Measurements from ENCODE around the gene RSRC1. TPM values are rescaled to one million over a fixed set of nuclear protein-coding genes. Genes with fewer than 3 reads are reported as not detected.
A peak's percentile ranks its signal among the peaks of the same experiment; 100 is the strongest.

RSRC1 gene
- total RNA-seq, 1 experiment from 2014 or later = 60.3 TPM

- intact Hi-C loops (cut with micrococcal nuclease; ENCODE audit: unreplicated experiment) = no loop called here
- no peaks in the 10 kb centered on the region for H3K4me1 ChIP-seq (replicated peaks; ENCODE audit: insufficient read depth)
- H3K27me3 ChIP-seq (ENCODE audit: insufficient read depth, low read depth) = no peaks in the 10 kb centered on the region
- H3K79me2 ChIP-seq (ENCODE audit: low read depth) = no peaks in the 10 kb centered on the region
- no peaks in the 10 kb centered on the region for H3K36me3 ChIP-seq (ENCODE audit: low read depth)
- H3K4me2 ChIP-seq = no peak overlapping the region
- ChIA-PET POLR2A (ENCODE audit: unreplicated experiment) (no interaction called here), CTCF (no interaction called here)
- H3K27ac ChIP-seq = no peak overlapping the region
- no TSS peak for BruUV-seq (replicated peaks)
- H3K4me3 ChIP-seq = no peak overlapping the region
- no peak for DNase-seq
- no peaks in the 10 kb centered on the region for H4K20me1 ChIP-seq (ENCODE audit: insufficient read depth)
- H3F3A ChIP-seq (ENCODE audit: insufficient read depth, low read depth) = no peaks in the 10 kb centered on the region
- H3K9me2 ChIP-seq (ENCODE audit: insufficient read depth) = no peaks in the 10 kb centered on the region
- no peak for TF ChIP-seq EZH2 (IDR thresholded peaks at IDR 0.05; ENCODE audit: low read depth)
- no peak for TF ChIP-seq CTCF (conservative IDR thresholded peaks at IDR 0.05)
- no peak overlapping the region for H2AFZ ChIP-seq
- H3K9me3 ChIP-seq (ENCODE audit: insufficient read depth, low read depth) = no peaks in the 10 kb centered on the region
These were observed 23.1 kb upstream of the RSRC1 start for GRCh38 chr3:158086776-158087175.

GRCh38 chr3:158091531-158091930 is 18.4 kb upstream of the RSRC1 start:
- no peaks in the 10 kb centered on the region for H3K36me3 ChIP-seq (ENCODE audit: low read depth)
- no peaks in the 10 kb centered on the region for H4K20me1 ChIP-seq (ENCODE audit: insufficient read depth)
- POLR2A ChIA-PET (ENCODE audit: unreplicated experiment) = no interaction called here
- CTCF ChIA-PET = no interaction called here
- no peaks in the 10 kb centered on the region for H3K9me3 ChIP-seq (ENCODE audit: insufficient read depth, low read depth)
- no peak overlapping the region for H3K4me3 ChIP-seq
- H3K4me2 ChIP-seq = no peak overlapping the region
- H3K79me2 ChIP-seq (ENCODE audit: low read depth) = no peaks in the 10 kb centered on the region
- H3K4me1 ChIP-seq (replicated peaks; ENCODE audit: insufficient read depth) = no peaks in the 10 kb centered on the region
- TF ChIP-seq EZH2 (IDR thresholded peaks at IDR 0.05; ENCODE audit: low read depth) (no peak), CTCF (conservative IDR thresholded peaks at IDR 0.05) (peak; percentile 30; the same call in 1 of the 2 replicates)
- no peak overlapping the region for H3K27ac ChIP-seq
- H3F3A ChIP-seq (ENCODE audit: insufficient read depth, low read depth) = no peaks in the 10 kb centered on the region
- H2AFZ ChIP-seq = no peak overlapping the region
- no peak for DNase-seq
- BruUV-seq (replicated peaks) = no TSS peak
- H3K9me2 ChIP-seq (ENCODE audit: insufficient read depth) = no peaks in the 10 kb centered on the region
- intact Hi-C loops (cut with micrococcal nuclease; ENCODE audit: unreplicated experiment) = no loop called here
- no peaks in the 10 kb centered on the region for H3K27me3 ChIP-seq (ENCODE audit: insufficient read depth, low read depth)

- no peaks in the 10 kb centered on the region for H3K36me3 ChIP-seq (ENCODE audit: low read depth)
- H3K4me2 ChIP-seq = no peak overlapping the region
- H3K9me3 ChIP-seq (ENCODE audit: insufficient read depth, low read depth) = no peaks in the 10 kb centered on the region
- no peaks in the 10 kb centered on the region for H3K9me2 ChIP-seq (ENCODE audit: insufficient read depth)
- no peaks in the 10 kb centered on the region; the same call in 1 of the 2 replicates for H3K4me1 ChIP-seq (replicated peaks; ENCODE audit: insufficient read depth)
- H3K27ac ChIP-seq = no peak overlapping the region
- no peak overlapping the region for H3K4me3 ChIP-seq
- POLR2A ChIA-PET (ENCODE audit: unreplicated experiment) = no interaction called here
- DNase-seq = no peak
- intact Hi-C loops (cut with micrococcal nuclease; ENCODE audit: unreplicated experiment) = no loop called here
- no peak overlapping the region for H2AFZ ChIP-seq
- H3K27me3 ChIP-seq (ENCODE audit: insufficient read depth, low read depth) = no peaks in the 10 kb centered on the region
- H3F3A ChIP-seq (ENCODE audit: insufficient read depth, low read depth) = no peaks in the 10 kb centered on the region
- BruUV-seq (replicated peaks) = no TSS peak
- H3K79me2 ChIP-seq (ENCODE audit: low read depth) = no peaks in the 10 kb centered on the region
- TF ChIP-seq EZH2 (IDR thresholded peaks at IDR 0.05; ENCODE audit: low read depth) (no peak), CTCF (conservative IDR thresholded peaks at IDR 0.05) (no peak)
- CTCF ChIA-PET = no interaction called here
- H4K20me1 ChIP-seq (ENCODE audit: insufficient read depth) = no peaks in the 10 kb centered on the region
These were observed 16.4 kb upstream of the RSRC1 start for GRCh38 chr3:158093526-158093925.

All from PC-9 (cell line).